ENCODE measurements around the gene AGAP2. TPM values are rescaled to one million over a fixed set of nuclear protein-coding genes. Genes with fewer than 3 reads are reported as not detected.

Gene AGAP2
- total and polyA plus RNA-seq, 2 of the 8 experiments (the other 6 are each of a cell fraction or from before 2014, with no cell fraction given): 1.5 TPM

Small RNAs within 50 kb of the gene (microRNA-seq; reads per million reads assigned to microRNA genes)
- gene MIR6759 (ENCODE audit: borderline microRNAs expressed in 2 of 2, borderline number of aligned reads in 2 of 2, borderline replicate concordance in 1 of 2): 0 reads per million in 2 experiments

Other genes starting within 250 kb of the AGAP2 start
- gene DDIT3, start 218.2 kb downstream of the AGAP2 start, total RNA-seq (2021; fragmentation: NEBNext Ultra II Directional; extraction: Animal tissue kit (Norgen Biotek cat#: 25700)): 4.9 TPM in 2 replicates
- 4.7 and 5.7 TPM in 2 replicates for gene DDIT3, start 218.2 kb downstream of the AGAP2 start, polyA plus RNA-seq (2011; rRNA removed)
- 32.3 and 32.7 TPM in 2 replicates for gene MBD6, start 215.9 kb downstream of the AGAP2 start, total RNA-seq (2021; fragmentation: NEBNext Ultra II Directional; extraction: Animal tissue kit (Norgen Biotek cat#: 25700))
- gene MBD6, start 215.9 kb downstream of the AGAP2 start, polyA plus RNA-seq (2011; rRNA removed): 3.9 and 6.9 TPM in 2 replicates
- 89.3 and 90.3 TPM in 2 replicates for gene DCTN2, start 191.6 kb downstream of the AGAP2 start, total RNA-seq (2021; fragmentation: NEBNext Ultra II Directional; extraction: Animal tissue kit (Norgen Biotek cat#: 25700))
- gene DCTN2, start 191.6 kb downstream of the AGAP2 start, polyA plus RNA-seq (2011; rRNA removed): 91.9 and 140 TPM in 2 replicates
- 21.9 and 22.8 TPM in 2 replicates for gene KIF5A, start 188.7 kb downstream of the AGAP2 start, total RNA-seq (2021; fragmentation: NEBNext Ultra II Directional; extraction: Animal tissue kit (Norgen Biotek cat#: 25700))
- gene KIF5A, start 188.7 kb downstream of the AGAP2 start, polyA plus RNA-seq (2011; rRNA removed): 10.7 and 11.7 TPM in 2 replicates
- gene PIP4K2C, start 147.6 kb downstream of the AGAP2 start, total RNA-seq (2021; fragmentation: NEBNext Ultra II Directional; extraction: Animal tissue kit (Norgen Biotek cat#: 25700)): 21.4 and 27.1 TPM in 2 replicates
- gene PIP4K2C, start 147.6 kb downstream of the AGAP2 start, polyA plus RNA-seq (2011; rRNA removed): 21.0 and 25.0 TPM in 2 replicates
- 41.8 and 43.4 TPM in 2 replicates for gene DTX3, start 133.9 kb downstream of the AGAP2 start, total RNA-seq (2021; fragmentation: NEBNext Ultra II Directional; extraction: Animal tissue kit (Norgen Biotek cat#: 25700))
- gene DTX3, start 133.9 kb downstream of the AGAP2 start, polyA plus RNA-seq (2011; rRNA removed): 92.5 and 126 TPM in 2 replicates
- gene ARHGEF25, start 127.3 kb downstream of the AGAP2 start, total RNA-seq (2021; fragmentation: NEBNext Ultra II Directional; extraction: Animal tissue kit (Norgen Biotek cat#: 25700)): 5.9 and 6.4 TPM in 2 replicates
- 8.6 and 8.8 TPM in 2 replicates for gene ARHGEF25, start 127.3 kb downstream of the AGAP2 start, polyA plus RNA-seq (2011; rRNA removed)
- gene B4GALNT1, start 105.5 kb downstream of the AGAP2 start, total RNA-seq (2021; fragmentation: NEBNext Ultra II Directional; extraction: Animal tissue kit (Norgen Biotek cat#: 25700)): 1.4 and 1.5 TPM in 2 replicates
- 2.2 and 2.3 TPM in 2 replicates for gene B4GALNT1, start 105.5 kb downstream of the AGAP2 start, polyA plus RNA-seq (2011; rRNA removed)
- gene OS9, start 44.6 kb downstream of the AGAP2 start, total RNA-seq (2021; fragmentation: NEBNext Ultra II Directional; extraction: Animal tissue kit (Norgen Biotek cat#: 25700)): 71.0 and 74.3 TPM in 2 replicates
- gene OS9, start 44.6 kb downstream of the AGAP2 start, polyA plus RNA-seq (2011; rRNA removed): 108 and 146 TPM in 2 replicates
- 15.2 and 15.8 TPM in 2 replicates for gene TSPAN31, start 6.3 kb upstream of the AGAP2 start, total RNA-seq (2021; fragmentation: NEBNext Ultra II Directional; extraction: Animal tissue kit (Norgen Biotek cat#: 25700))
- gene TSPAN31, start 6.3 kb upstream of the AGAP2 start, polyA plus RNA-seq (2011; rRNA removed): 23.3 and 31.4 TPM in 2 replicates
- gene CDK4, start 13.6 kb upstream of the AGAP2 start, total RNA-seq (2021; fragmentation: NEBNext Ultra II Directional; extraction: Animal tissue kit (Norgen Biotek cat#: 25700)): 174 and 180 TPM in 2 replicates
- 311 and 368 TPM in 2 replicates for gene CDK4, start 13.6 kb upstream of the AGAP2 start, polyA plus RNA-seq (2011; rRNA removed)
- 6.1 and 6.4 TPM in 2 replicates for gene MARCHF9, start 16.4 kb upstream of the AGAP2 start, total RNA-seq (2021; fragmentation: NEBNext Ultra II Directional; extraction: Animal tissue kit (Norgen Biotek cat#: 25700))
- 6.6 and 7.8 TPM in 2 replicates for gene MARCHF9, start 16.4 kb upstream of the AGAP2 start, polyA plus RNA-seq (2011; rRNA removed)
- gene CYP27B1, start 28.3 kb upstream of the AGAP2 start, total RNA-seq (2021; fragmentation: NEBNext Ultra II Directional; extraction: Animal tissue kit (Norgen Biotek cat#: 25700)): 2.3 and 3.3 TPM in 2 replicates
- gene CYP27B1, start 28.3 kb upstream of the AGAP2 start, polyA plus RNA-seq (2011; rRNA removed): 2.6 and 2.9 TPM in 2 replicates
- 41.9 and 46.0 TPM in 2 replicates for gene METTL1, start 33.4 kb upstream of the AGAP2 start, total RNA-seq (2021; fragmentation: NEBNext Ultra II Directional; extraction: Animal tissue kit (Norgen Biotek cat#: 25700))
- gene METTL1, start 33.4 kb upstream of the AGAP2 start, polyA plus RNA-seq (2011; rRNA removed): 37.9 and 40.5 TPM in 2 replicates
- 3.1 and 3.8 TPM in 2 replicates for gene EEF1AKMT3, start 33.9 kb upstream of the AGAP2 start, total RNA-seq (2021; fragmentation: NEBNext Ultra II Directional; extraction: Animal tissue kit (Norgen Biotek cat#: 25700))
- gene EEF1AKMT3, start 33.9 kb upstream of the AGAP2 start, polyA plus RNA-seq (2011; rRNA removed): 3.6 and 4.4 TPM in 2 replicates
- 47.9 and 49.8 TPM in 2 replicates for gene TSFM, start 44.0 kb upstream of the AGAP2 start, total RNA-seq (2021; fragmentation: NEBNext Ultra II Directional; extraction: Animal tissue kit (Norgen Biotek cat#: 25700))
- gene TSFM, start 44.0 kb upstream of the AGAP2 start, polyA plus RNA-seq (2011; rRNA removed): 17.4 and 21.5 TPM in 2 replicates
- 0.39 and 1.1 TPM in 2 replicates for gene AVIL, start 80.0 kb upstream of the AGAP2 start, total RNA-seq (2021; fragmentation: NEBNext Ultra II Directional; extraction: Animal tissue kit (Norgen Biotek cat#: 25700))
- gene AVIL, start 80.0 kb upstream of the AGAP2 start, polyA plus RNA-seq (2011; rRNA removed): 0.06 and 0.11 TPM in 2 replicates
- gene CTDSP2, start 108.0 kb upstream of the AGAP2 start, total RNA-seq (2021; fragmentation: NEBNext Ultra II Directional; extraction: Animal tissue kit (Norgen Biotek cat#: 25700)): 91.7 and 93.7 TPM in 2 replicates
- gene CTDSP2, start 108.0 kb upstream of the AGAP2 start, polyA plus RNA-seq (2011; rRNA removed): 71.3 and 129 TPM in 2 replicates
- gene ATP23, start 202.8 kb upstream of the AGAP2 start, total RNA-seq (2021; fragmentation: NEBNext Ultra II Directional; extraction: Animal tissue kit (Norgen Biotek cat#: 25700)): 6.7 and 10.2 TPM in 2 replicates
- gene ATP23, start 202.8 kb upstream of the AGAP2 start, polyA plus RNA-seq (2011; rRNA removed): 12.1 and 13.5 TPM in 2 replicates